GM21447 (cell line): ENCODE data around the gene PTCD2.

Source experiments
- ATAC-seq: cut with Tn5 transposase; IDR thresholded peaks from one replicate; pipeline ENCODE4 v1.9.1; 2021; ENCODE audit not compliant: unreplicated experiment

Gene PTCD2, protein sequence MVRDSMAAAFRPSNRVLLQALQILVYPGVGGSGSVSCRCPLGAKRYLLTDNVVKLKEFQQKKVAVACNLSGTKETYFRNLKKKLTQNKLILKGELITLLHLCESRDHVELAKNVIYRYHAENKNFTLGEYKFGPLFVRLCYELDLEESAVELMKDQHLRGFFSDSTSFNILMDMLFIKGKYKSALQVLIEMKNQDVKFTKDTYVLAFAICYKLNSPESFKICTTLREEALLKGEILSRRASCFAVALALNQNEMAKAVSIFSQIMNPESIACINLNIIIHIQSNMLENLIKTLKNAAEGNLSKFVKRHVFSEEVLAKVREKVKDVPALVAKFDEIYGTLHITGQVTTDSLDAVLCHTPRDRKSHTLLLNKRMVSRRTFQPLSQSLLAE

DNA sequence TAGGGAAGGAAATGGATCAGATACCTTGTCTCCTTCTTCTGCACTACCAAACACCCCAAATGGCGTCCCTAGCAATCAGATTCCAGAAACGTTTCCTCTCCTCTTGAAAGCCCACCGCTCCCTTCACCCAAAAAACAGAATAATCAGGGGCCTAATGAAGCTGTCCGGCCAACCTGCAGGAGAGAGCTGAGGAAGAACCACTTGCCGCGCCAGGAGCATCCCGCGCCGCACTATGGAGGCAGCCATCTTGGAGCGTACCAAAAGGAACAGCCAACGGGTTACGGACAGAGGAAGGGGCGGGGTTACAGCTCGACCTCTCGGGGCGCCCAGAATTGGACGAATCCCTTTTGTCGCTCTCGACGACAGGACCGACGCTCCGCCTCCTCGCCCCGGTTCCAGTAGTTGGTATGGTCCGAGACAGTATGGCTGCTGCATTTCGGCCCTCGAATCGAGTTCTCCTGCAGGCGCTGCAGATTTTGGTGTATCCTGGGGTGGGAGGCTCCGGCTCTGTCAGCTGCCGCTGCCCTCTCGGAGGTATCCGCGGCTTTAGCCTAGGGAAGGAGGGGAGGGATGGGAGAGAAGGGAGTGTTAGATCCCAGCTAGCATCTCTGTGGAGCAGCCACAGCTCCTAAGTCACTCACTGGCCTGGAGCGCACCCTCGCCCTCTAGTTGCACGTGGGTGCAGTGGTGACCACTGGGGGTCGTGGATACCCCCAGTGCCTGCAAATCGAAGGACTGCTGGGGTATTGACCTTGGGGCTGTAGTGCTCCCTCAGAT, at the start of gene PTCD2, which contains the start of gene MRPS27:
Gene PTCD2 (plus strand): TSS at position 398 of the 777 bp plus-strand sequence. CDS start 10 bp downstream, at position 408.
Gene MRPS27 (minus strand): TSS at position 265 of the 777 bp plus-strand sequence. CDS start 19 bp downstream, at position 246.
- ATAC-seq: peak; percentile 99

DNA sequence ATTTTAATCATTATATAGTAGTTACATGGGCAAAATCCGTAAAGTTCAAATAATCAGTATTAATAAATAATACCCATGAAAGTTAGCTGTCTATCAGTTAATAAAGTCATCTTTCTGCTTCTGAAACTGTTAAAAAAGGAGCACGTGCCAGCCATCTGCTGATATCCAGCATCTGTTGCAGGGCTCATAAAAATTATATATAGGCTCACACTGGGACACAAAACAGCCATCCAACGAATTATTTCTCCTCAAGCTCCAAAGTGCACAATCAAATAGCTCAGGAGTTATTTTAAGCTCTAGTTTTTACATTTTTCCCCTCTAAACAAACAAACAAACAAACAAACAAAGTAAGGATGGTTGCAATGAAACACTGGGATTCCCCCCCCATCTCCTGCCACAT, 48.5 kb upstream of the PTCD2 start:
- ATAC-seq: no peak

DNA sequence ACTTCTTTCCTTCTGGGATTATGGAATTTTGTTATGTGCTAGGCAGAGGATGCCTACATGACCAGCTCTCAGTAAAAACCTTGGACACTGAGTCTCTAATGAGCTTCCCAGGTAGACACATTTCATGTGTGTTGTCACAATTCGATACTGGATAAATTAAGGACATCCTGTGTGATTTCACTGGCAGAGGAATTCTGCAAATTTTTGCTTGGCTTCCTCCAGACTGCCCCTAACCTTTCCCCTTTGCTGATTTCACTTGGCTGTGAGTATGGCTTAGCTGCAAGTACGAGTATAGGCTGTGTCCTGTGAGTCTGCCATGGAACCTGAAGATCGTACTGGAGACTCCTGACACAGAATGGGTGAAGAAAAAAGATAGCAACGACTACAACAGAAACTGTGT, 47.8 kb upstream of the PTCD2 start:
- ATAC-seq: no peak

DNA sequence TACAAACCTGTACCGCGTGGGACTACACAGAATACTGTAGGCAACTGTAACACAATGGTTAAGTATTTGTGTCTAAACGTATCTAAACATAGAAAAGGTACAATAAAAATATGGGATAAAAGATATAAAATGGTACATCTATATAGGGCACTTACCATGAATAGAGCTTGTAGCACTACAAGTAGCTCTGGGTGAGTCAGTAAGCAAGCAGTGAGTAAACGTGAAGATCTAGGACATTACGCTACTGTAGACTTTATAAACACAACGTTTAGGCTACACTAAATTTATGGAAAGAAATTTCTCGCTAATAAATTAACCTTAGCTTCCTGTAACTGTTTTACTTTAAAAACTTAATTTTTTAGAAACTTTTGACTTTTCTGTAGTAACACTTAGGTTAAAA, 46.6 kb upstream of the PTCD2 start:
- ATAC-seq: no peak

DNA sequence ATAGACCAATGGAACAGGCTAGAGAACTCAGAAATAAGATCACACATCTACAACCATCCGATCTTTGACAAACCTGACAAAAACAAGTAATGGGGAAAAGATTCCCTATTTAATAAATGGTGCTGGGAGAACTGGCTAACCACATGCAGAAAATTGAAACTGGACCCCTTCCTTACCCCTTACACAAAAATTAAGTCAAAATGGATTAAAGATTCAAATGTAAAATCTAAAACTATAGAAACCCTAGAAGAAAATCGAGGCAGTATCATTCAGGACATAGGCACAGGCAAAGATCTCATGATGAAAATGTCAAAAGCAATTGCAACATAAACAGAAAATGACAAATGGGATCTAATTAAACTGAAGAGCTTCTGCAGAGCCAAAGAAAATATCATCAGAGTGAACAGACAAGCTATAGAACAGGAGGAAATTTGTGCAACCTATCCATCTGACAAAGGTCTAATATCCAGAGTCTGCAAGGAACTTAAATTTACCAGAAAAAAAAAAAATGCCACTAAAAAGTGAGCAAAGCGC, 43.9 kb upstream of the PTCD2 start:
- no peak for ATAC-seq

DNA sequence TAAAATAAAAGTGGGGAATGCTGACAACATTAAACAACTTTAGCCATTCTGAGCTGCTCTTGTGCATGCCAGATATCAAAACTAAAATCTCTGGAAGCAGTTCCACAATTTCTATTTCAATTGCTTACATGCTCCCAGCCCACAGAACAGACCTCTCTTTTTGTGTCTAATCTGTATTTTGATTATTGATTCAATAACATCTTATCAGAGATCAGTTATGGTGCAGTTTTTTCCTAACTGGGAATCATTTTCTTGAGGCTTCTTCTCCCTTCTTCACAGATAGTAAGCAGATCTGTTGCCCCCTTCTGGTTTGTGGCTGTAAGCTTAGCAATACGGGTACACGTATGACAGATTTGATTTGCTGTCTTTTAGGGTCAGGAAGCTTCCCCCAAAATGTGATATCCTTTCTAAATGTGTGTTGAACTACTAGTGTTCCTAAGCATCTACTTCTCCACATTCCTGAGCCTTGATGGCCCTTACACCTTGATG, 39.5 kb upstream of the PTCD2 start:
- ATAC-seq: no peak

DNA sequence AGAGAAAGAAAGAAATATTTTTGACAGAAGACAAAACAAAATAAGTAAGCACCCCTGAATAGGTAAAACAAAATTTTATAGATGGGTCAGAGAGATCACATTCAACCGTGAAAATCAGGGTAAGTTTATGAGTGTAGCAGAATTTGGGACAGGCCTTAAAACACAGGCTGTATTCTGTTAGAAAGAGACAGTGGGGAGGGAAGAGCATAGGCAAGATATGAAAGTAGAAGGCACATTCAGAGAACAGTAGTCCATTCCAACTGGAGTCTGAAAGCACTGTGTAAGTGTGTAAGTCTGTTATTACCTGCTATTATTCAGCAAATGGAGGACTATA, 38.8 kb upstream of the PTCD2 start:
- ATAC-seq: no peak

DNA sequence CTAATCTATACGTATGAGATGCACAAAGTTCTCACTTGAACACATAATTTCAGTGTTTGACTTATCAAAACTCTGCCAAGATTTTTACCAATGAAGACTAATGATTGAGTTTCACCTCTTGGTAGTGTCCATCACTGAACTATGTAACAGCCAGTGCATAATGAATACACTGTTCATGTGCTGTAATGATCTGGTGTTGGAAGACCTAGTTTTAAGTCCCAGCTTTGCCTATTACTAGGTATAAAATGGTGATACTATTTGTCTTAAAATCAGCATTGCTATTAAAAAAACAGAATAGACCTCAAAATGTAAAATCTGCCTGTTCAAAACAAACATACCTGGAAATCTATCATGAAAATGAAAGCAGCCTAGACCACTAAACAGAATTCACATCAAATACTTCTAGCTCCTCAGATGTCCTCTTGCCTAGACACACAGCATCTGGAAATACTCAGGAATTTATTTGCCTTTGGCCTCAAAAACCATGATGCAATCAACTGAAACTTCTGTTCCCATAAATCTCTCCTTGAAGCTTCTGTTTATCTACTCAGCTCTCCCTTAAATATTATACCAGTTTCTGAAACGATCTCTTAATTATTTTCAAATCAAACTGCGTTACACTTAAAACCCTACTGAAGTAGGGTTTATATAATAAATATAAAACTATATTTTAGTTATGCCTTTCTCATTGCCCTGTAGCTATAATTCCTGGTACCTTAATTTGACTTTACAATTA, 38.2 kb upstream of the PTCD2 start:
- no peak for ATAC-seq

DNA sequence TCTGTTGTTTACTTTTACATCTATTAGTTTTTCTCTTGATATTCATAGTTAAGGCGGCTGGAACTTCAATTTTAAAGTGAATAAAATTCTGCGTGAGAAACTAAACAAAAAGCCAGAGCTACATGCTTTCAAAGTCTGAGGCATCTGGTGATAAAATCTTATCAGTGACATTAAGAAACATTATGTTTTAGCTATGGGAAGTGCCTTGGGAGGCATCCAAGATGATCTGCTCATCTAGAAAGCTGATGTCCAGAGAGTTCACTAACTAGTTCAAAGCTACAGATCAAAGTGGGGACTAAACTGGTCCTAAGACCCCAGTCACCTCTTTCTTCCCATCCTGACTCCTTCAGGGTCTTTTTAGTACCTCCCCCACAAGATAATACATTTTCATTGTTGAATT, 37.3 kb upstream of the PTCD2 start:
- ATAC-seq: no peak

DNA sequence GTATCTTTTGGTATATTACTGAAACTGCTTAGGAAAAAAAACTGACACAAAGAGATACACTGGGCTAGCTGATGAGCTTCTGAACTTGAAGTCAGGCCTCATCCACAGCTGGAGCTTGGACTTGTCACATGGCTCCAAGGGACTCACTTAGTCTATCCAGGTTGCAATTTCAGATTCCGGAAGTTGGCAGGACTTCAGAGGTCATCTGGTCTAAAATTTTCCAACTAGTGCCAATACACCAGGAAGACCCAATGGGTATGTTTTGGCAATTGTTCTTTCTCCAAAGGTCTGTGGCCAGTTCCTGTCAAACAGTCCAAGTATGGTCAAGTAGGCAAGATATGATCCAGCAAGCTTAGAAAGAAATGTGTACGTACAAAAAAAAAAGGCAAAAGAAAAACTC, 36.8 kb upstream of the PTCD2 start:
- no peak for ATAC-seq

DNA sequence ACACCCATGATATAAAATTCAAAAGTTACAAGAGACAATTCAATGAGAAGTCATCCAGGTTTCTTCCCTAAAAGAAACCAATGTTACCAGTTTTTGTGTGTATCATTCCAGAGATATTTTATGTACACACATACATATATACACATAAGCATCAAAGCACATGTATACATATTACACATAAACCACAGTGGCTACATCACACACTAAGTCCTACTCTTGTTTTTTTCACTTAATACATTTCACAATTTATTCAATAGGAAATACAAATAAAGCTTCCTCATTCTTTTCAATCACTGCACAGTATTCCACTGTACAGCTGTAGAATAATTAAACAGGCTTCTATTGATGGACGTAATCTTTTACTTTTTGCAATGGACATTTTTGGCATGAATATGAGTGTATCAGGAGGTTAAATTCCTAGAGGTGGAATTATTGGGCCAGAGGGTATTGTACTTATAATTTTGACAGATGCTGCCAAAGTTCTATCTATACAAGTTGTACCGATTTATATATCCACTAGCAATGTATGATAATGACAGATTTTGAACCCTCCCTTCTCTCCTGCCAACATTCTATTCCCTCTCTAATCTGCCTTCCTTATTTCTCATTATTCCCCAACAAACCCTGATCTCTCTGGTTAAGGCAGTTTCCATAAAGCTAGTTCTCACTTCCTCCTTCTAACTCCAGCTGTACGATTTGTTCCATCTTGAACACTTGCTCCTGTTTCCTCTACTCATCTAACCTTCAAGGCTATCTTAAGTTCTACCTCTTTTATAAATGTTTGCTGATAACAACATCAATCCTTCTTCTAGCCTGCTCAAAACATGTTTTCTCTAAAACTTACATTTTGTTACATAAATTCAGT, 35.4 kb upstream of the PTCD2 start:
- ATAC-seq: no peak

DNA sequence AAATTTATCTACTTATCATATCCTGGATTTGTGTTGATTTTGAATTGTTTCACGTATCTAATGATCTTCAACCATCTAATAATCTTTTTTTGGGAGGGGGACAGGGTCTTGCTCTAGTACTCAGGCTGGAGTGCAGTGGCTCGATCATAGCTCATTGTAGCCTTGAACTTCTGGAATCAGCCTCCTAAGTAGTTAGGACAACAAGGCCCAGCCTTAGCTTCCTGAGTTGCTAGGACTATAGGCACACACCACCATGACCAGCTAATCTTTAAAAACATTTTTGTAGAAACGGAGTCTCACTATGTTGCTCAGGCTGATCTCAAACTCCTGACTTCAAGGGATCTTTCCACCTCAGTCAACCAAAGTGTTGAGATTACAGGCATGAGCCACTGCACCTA, 34.8 kb upstream of the PTCD2 start:
- no peak for ATAC-seq

DNA sequence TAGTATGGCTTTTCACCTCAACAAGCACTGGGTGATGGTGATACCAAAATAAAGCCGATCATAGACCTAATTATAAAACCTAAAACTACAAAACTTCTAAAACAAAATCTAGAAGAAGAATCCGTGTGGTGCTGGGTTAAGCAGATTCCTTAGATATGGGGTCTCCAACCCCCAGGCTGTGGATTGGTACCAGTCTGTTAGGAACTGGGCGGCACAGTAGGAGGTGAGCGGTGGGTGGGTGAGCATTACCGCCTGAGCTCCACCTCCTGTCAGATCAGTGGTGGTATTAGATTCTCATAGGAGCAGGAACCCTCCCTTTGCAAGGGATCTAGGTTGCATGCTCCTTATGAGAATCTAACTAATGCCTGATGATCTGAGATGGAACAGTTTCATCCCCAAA, 33.4 kb upstream of the PTCD2 start:
- ATAC-seq: no peak

DNA sequence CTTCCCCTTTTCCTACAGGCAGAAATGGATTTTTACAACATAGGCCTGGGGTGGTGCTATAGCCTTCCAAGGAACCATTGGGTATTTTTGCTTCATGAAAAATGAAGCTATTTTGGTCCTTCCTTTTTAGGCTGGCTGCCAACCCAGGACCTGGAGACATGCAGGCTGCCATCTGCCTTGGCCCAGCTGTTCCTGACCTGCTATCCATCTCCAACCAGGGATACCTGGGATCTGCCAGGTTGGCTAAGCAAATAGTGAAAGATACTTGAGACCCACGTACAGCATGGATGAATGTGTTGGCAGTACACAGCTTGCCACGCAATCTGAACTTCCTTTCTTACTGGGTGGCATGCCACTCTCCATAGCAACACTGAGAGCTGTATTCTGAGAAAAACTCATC, 31.2 kb upstream of the PTCD2 start:
- no peak for ATAC-seq

DNA sequence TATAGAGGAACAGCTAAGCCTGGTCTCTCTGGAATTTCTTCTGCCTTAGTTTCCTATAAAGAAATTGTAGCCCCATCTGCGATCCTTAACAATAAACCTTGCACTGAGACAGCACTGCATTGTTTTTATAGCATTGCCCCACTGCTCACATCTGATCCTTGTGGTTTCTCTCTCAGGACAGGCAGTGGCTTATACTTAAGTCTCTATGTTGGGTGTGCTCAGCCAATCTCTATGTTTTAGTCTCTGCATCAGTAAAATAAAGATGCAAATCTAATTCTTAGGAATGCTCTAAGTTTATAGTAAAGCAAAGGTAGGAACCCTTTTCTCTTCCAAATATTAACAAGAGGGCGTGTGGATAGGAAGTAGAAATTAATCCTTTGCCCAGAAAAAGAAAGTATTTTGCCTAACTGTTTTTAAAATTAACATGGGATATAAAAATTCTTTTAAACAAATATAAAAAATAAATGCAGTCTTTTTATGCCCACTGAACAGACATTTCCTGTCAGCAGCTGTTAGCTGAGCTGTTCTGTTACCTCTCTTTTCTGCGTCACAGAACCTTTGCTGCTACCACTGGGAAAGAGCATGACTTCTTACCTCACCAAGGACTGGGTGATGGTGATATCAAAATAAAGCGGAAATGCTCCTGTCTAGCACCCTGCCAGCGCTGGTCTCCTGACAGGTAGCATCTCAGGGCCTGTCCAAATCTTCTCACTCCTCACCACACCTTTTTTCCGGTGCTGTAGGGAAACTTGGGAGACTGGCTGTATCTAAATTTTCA, 29.6 kb upstream of the PTCD2 start:
- ATAC-seq: no peak

DNA sequence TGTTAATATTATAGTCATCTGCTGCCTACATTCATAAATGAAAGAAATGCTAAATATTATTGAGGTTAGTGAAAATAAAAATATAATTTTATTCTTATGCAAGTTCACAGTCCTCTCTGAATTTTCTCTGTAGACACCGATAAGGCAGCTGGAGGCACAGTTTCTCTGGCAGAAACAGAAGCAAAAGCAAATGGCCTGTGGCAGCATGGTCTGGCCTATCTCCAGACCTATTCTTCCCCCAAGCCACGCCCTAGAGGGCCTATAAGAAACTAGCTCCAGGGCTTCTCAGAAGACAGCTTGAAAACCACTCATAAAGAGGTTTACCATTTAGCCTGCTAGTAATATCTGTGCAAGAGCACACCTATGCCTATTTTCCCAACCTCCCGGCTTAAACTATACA, 28.6 kb upstream of the PTCD2 start:
- ATAC-seq: no peak

DNA sequence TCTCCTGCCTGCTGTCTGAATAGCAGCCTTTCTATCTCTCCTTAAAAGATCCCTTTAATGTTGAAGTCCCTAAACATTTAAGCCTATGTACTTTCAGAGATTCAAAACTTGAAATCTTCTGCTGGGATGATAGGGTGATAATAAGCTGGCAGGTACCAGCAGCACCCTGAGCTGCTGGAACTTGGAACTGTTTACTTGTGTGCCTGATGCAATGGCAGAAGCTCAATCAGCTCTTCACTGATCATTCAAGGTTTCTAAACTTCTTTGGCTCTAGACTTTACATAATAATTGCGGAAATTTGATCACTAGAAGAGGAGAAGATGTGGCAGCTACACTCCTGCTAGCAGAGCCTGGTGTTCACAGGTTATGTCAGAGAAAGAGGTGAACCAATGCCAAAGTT, 27.8 kb upstream of the PTCD2 start:
- ATAC-seq: no peak

DNA sequence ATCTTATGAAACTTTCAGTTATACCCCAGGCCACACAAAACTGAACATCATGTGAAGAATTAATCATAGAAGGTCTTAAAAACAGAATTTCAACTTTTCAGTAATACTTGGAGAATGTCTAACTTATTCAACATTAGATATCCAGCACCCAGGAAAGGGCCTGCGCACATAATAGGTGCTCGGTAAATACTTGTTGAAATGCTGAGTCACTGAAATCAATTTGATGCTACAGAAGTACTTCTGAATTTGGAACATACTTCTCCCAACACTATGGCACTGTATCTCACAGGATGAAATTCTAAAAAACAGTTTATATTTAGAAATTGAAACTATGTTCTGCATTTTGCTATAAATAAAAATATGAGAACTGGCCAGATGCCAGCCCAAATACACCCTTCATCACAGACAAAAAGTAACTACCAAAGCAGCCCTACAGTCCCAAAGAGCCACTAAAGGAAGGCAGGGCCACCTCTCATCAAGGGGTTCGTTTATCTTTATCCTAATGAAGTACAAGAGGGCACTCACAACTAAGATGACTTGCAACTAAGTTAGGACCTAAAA, 26.6 kb upstream of the PTCD2 start:
- no peak for ATAC-seq

DNA sequence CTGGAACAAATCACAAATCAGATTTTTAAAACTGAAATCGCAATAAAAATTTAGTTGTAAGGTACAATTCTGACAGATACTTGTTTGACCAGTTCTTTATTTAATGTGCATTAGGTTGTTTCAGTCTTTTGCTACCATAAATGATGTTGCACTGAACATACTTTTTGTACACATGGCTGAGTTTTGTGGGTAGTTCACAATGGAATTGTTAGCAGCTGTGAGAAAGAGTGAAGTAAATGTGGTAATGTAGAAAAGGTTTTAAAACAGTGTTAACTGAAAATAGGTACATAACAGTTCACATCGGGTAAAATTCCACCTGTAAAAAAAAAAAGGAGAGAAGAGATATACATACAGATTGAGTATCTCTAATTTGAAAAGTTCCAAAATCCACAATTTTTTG, 25.7 kb upstream of the PTCD2 start:
- no peak for ATAC-seq
